MM.1S (cell line): ENCODE results near the gene VPS35L.

ENCODE experiments used
- CTCF ChIP-seq: fragments of 300-600 bp; sonication (generic); IDR thresholded peaks from 2 replicates; pipeline ENCODE4 v1.5.1; 2016; ENCODE audit warnings: antibody characterized with exemption, low read length, mixed read lengths
- EZH2phosphoT487 ChIP-seq: fragments of 300-600 bp; sonication (generic); IDR thresholded peaks from 2 replicates; pipeline ENCODE4 v1.6.1; 2018; ENCODE audit warnings: antibody characterized with exemption, low read length

GRCh38 chr16:19689342-19689741 is 133.8 kb downstream of the VPS35L start:
- TF ChIP-seq CTCF, result no peak
- TF ChIP-seq EZH2phosphoT487, result no peak
